SU-DHL-6 (cell line): ENCODE data around the gene RANBP6.

Experiments
- CTCF ChIP-seq: fragments of 200-600 bp; sonication (generic); IDR thresholded peaks from one replicate; pipeline ENCODE4 v1.5.1; 2017; ENCODE audit warnings: antibody characterized with exemption, mild to moderate bottlenecking, low read length, moderate library complexity; ENCODE audit not compliant: insufficient read depth, poor library complexity, severe bottlenecking
- EZH2phosphoT487 ChIP-seq: fragments of 200-600 bp; sonication (generic), shearing (Covaris generic); conservative IDR thresholded peaks from 2 replicates; pipeline ENCODE4 v1.6.1; 2018; ENCODE audit warnings: mild to moderate bottlenecking, antibody characterized with exemption, low read length, moderate library complexity, mixed read lengths

DNA sequence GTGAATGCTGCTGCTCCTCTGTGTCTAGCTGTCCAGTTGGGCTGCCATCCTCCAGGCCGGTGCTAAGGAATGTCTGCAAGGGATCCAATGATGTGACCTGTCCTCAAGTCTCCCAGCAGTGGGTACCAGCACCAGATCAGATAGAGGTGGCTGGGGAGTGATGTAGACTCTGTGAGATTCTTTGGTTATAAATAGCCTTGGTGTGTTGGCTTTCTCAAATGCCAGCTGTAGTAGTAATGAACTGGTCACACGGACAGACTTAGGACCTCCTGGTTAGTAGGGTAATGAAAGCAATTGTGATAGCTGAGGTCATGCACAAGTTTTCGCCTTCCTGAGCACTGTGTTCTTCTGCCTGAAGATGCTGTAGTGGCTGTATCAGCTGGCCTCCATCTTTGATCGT is 29.9 kb upstream of the RANBP6 start:
- TF ChIP-seq EZH2phosphoT487 (no peak), CTCF (no peak)
